Measurements from ENCODE around the gene SNAPC1.

Gene SNAPC1, protein sequence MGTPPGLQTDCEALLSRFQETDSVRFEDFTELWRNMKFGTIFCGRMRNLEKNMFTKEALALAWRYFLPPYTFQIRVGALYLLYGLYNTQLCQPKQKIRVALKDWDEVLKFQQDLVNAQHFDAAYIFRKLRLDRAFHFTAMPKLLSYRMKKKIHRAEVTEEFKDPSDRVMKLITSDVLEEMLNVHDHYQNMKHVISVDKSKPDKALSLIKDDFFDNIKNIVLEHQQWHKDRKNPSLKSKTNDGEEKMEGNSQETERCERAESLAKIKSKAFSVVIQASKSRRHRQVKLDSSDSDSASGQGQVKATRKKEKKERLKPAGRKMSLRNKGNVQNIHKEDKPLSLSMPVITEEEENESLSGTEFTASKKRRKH

DNA sequence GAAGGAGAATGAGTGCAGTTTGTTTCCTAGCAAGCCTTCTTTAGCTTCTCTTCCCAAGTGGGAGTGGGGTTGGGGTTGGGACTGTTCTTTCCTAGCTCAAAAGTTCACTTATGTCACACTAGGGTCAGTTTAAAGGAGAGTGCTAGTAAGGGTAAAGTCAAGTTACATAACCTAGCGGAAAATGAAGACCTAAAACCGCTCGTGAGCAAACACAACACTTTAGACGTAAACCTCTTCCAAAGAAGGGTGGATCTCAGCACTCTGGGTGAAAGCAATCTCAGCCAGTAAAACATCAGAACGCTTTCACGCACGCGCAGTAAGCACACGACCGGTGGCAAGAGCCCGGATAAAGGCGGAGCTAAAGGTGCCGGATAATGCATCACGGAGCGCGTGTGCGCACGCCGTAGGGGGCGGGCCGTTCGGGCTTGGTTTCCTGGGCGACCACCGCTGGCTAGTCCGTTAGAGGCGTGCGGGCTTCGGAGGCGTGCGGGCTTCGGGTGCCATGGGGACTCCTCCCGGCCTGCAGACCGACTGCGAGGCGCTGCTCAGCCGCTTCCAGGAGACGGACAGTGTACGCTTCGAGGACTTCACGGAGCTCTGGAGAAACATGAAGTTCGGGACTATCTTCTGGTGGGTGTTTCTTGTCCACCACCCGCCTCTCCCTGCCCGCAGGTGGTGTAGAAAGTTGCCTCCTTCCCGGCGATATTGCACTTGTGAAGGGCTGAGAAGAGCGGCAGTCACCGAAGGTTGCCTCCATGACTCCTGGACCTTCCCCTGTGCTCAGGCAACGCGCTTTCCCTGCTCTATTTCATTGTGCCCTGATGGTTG is at the start of gene SNAPC1:
Gene SNAPC1 (plus strand): TSS at position 462 of the 828 bp plus-strand sequence. CDS start 41 bp downstream, at position 503.
- TF ChIP-seq, protein P1, sequence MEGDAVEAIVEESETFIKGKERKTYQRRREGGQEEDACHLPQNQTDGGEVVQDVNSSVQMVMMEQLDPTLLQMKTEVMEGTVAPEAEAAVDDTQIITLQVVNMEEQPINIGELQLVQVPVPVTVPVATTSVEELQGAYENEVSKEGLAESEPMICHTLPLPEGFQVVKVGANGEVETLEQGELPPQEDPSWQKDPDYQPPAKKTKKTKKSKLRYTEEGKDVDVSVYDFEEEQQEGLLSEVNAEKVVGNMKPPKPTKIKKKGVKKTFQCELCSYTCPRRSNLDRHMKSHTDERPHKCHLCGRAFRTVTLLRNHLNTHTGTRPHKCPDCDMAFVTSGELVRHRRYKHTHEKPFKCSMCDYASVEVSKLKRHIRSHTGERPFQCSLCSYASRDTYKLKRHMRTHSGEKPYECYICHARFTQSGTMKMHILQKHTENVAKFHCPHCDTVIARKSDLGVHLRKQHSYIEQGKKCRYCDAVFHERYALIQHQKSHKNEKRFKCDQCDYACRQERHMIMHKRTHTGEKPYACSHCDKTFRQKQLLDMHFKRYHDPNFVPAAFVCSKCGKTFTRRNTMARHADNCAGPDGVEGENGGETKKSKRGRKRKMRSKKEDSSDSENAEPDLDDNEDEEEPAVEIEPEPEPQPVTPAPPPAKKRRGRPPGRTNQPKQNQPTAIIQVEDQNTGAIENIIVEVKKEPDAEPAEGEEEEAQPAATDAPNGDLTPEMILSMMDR (conservative IDR thresholded peaks at IDR 0.05; ENCODE audit: low read depth, low read length): no peak
- DNase-seq (ENCODE audit: low read depth): peak; percentile 99
- peak within 1 kb of the TSS; percentile 92 for H3K4me3 ChIP-seq (ENCODE audit: low read depth, low read length)

DNA sequence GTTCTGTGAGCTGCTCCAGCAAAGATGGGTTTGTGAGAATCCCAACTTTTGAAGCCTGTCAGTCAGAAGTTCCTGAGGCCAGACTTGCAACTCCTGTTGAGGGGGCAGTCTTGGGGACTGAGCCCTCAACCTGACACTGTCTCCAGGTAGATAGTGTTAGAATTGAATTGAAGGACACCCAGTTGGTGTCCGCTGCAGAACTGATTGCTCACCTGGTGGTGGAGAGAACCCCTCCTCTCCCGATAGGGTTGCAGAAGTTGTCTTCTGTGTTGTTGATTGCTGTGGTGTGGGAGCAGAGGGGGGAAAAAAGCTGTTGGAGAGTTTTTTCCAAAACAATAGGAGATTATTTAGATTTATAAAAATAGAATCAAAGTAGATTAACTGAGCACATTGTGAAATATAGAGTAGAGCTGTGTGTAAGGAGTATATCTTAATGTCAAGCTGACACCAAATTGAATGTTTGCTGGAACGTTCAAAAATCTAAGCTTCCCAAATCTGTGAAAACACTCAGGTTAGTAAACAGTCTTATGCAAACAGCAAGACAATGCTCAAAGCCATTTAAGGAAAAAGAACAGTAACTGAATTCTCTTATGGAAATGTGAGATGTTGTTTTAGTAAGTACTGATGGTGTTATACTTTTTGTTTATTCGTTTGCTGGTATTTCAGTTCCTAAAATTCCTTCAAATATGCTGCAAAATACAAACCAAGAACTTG is 48.3 kb upstream of the SNAPC1 start:
- no peak for DNase-seq (ENCODE audit: low read depth)
- H3K4me3 ChIP-seq (ENCODE audit: low read depth, low read length): no peak overlapping the region
- TF ChIP-seq, protein P1 (conservative IDR thresholded peaks at IDR 0.05; ENCODE audit: low read depth, low read length): no peak

DNA sequence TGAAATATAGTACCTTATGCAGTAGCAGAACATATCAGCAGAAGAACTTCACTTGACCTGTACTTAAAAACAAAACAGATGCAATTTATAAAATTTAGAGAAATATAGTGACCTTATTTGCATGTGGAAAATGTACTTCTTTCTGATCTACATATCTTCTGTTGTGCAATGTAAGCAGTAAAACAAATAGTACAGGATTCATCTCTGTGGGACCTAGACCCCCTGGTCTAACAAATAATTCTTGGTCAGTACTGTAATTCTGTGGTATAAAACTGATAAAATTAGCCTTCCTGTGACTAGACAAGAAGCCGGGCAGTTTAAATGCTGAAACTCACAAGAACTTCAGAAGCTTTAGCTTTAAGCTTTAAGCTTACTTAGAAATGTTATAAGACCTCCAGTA is 45.3 kb upstream of the SNAPC1 start:
- TF ChIP-seq, protein P1 (conservative IDR thresholded peaks at IDR 0.05; ENCODE audit: low read depth, low read length): no peak
- peak; percentile 63 for DNase-seq (ENCODE audit: low read depth)
- peak overlapping the region; percentile 3 for H3K4me3 ChIP-seq (ENCODE audit: low read depth, low read length)

DNA sequence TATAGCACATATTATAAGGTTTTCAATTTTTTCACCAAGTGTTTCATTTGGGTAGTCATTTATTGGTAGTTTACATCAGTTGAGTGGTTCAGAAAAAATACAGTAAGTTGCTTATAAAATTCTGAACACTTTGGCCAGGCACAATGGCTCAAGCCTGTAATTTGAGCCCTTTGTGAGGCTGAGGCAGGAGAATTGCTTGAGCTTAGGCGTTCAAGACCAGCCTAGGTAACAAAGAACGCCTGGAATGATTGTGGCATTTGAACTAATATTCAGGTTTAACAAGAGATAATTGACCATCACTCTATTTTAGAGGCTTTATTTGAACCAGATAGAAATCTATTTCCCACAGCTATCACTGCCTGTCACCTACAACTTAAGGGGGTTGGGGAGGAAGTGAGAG is 44.2 kb upstream of the SNAPC1 start:
- no peak overlapping the region for H3K4me3 ChIP-seq (ENCODE audit: low read depth, low read length)

DNA sequence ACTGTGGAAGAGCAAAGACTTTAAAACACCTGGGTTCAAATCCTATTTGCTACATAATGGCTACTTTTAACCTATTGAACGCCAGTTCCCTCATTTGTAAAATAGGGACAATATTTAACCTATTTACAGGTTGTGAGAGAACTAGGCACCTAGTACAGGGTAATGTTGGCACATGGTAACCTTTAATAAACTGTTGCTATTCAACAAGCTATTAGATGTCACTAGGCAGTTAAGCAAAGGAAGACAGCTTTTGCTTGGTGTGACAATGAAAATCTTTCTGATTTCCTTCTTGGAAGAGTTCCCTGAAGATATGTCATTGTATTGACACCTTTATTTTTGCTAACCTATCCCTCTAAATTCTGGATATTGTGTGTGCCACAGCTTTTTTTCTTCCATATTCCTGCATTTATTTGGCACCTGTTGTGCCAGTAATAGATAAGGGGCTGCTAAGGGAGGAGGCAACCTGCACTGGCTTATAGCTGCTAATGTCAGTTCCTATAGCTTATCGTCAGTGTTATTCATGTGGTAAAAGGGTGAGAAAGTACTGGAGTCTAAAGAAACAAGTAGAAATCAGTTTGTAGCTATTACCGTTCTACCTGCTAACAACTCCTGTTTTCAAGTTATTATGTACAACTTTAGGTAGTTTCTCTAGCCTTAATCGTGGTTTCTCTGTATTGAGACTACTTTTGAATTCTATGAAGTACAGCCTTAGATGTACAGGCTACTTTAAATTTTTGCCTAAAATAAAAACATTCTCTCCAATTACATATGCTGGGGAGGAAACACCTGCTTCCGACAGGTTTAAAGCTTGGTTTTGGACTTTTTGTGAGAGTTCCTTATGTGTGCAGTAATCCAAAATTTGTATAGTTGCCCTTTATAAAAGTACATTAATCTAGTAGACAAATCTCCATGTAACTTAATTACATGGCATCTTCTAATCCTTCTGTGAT is 42.6 kb upstream of the SNAPC1 start:
- no peak overlapping the region for H3K4me3 ChIP-seq (ENCODE audit: low read depth, low read length)
- DNase-seq (ENCODE audit: low read depth): no peak
- TF ChIP-seq, protein P1 (conservative IDR thresholded peaks at IDR 0.05; ENCODE audit: low read depth, low read length): no peak

More for the DNA sequence above, 44.2 kb upstream of the SNAPC1 start:
- no peak for DNase-seq (ENCODE audit: low read depth)
- TF ChIP-seq, protein P1 (conservative IDR thresholded peaks at IDR 0.05; ENCODE audit: low read depth, low read length): no peak

DNA sequence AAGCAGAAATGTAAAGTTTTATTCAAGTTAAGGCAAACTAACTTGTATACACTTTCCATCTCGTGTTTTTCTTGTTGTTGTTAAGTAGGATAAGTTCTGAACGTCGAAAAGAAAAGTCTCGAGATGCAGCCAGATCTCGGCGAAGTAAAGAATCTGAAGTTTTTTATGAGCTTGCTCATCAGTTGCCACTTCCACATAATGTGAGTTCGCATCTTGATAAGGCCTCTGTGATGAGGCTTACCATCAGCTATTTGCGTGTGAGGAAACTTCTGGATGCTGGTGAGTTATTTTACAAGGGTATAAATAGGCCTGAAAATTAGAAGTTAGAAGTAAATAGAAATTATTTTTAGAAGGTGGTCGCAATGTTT is 41.9 kb upstream of the SNAPC1 start:
- no peak overlapping the region for H3K4me3 ChIP-seq (ENCODE audit: low read depth, low read length)
- TF ChIP-seq, protein P1 (conservative IDR thresholded peaks at IDR 0.05; ENCODE audit: low read depth, low read length): no peak

More for the DNA sequence above, 41.9 kb upstream of the SNAPC1 start:
- DNase-seq (ENCODE audit: low read depth): no peak

All from choroid plexus epithelial cell (primary cell).